Measurements from ENCODE around the gene PLCL2. TPM values are rescaled to one million over a fixed set of nuclear protein-coding genes. Genes with fewer than 3 reads are reported as not detected.

The PLCL2 gene
- total RNA-seq, 1 experiment from 2014 or later = 32.1 TPM

GRCh38 chr3:17087509-17087908, 202.8 kb downstream of the PLCL2 start:
- Histone ChIP-seq H3K79me1 (ENCODE audit: insufficient read depth, low read depth, low read length, poor library complexity, severe bottlenecking) (no peaks in the 10 kb centered on the region), H2AFZ (ENCODE audit: low read length) (no peak overlapping the region), H3K4ac (ENCODE audit: low read depth, low read length) (no peak overlapping the region), H3K9ac (ENCODE audit: extremely low read depth, insufficient read length, low read length) (no peak overlapping the region), H2BK5ac (ENCODE audit: insufficient read length, low read length) (no peak overlapping the region), H3K4me2 (ENCODE audit: insufficient read depth, insufficient read length, low read length) (no peak overlapping the region), H3K18ac (ENCODE audit: insufficient read length, low read depth, low read length) (no peak overlapping the region), H3K79me2 (ENCODE audit: insufficient read depth, low read length) (no peaks in the 10 kb centered on the region), H2BK120ac (ENCODE audit: low read depth, low read length, poor library complexity, severe bottlenecking) (no peak overlapping the region), H4K91ac (ENCODE audit: insufficient read length, low read depth, low read length) (no peak overlapping the region), H3K56ac (ENCODE audit: insufficient read length, low read depth, low read length) (no peak overlapping the region), H2BK12ac (ENCODE audit: insufficient read length, low read depth, low read length) (no peak overlapping the region), H4K20me1 (ENCODE audit: control insufficient read depth, insufficient read depth, insufficient read length) (no peaks in the 10 kb centered on the region), H3K23ac (ENCODE audit: insufficient read length, low read depth, low read length) (no peak overlapping the region), H2BK15ac (ENCODE audit: low read depth, low read length) (no peak overlapping the region), H3K14ac (ENCODE audit: insufficient read depth, low read length) (no peak overlapping the region), H4K8ac (replicated peaks; ENCODE audit: insufficient read length, low read depth, low read length) (no peak overlapping the region), H3T11ph (ENCODE audit: low read length) (no peak overlapping the region), H2AK5ac (ENCODE audit: insufficient read length, low read length) (no peak overlapping the region), H3K9me3 (ENCODE audit: control insufficient read depth, low read depth, low read length) (no peaks in the 10 kb centered on the region), H3K23me2 (ENCODE audit: insufficient read length, low read depth, low read length, poor library complexity, severe bottlenecking) (no peaks in the 10 kb centered on the region), H3K27ac (ENCODE audit: insufficient read length, low read depth, low read length) (no peak overlapping the region), H3K27me3 (ENCODE audit: insufficient read depth, low read length) (no peaks in the 10 kb centered on the region), H2BK20ac (ENCODE audit: low read depth, low read length, poor library complexity, severe bottlenecking) (no peak overlapping the region), H3K4me1 (ENCODE audit: insufficient read depth, low read length) (no peaks in the 10 kb centered on the region), H4K5ac (ENCODE audit: insufficient read length, low read depth, low read length) (no peak overlapping the region)
- H3K27ac Mint-ChIP-seq = peak overlapping the region in 1 of 3 experiments; percentile 41; a peak in 1 of 7 replicates
- WGBS (ENCODE audit: extremely low coverage, insufficient read length, low lambda C conversion rate) = no CpG with 5 or more reads among the region's 4 CpGs
- DNase-seq = no peak
- H3K36me3 Mint-ChIP-seq (ENCODE audit: insufficient read depth in 1 of 3, low read depth in 3 of 3) = peaks cover 1 to 38% (median 29%) of the 10 kb centered on the region in 3 experiments; a peak in 5 of 7 replicates
- H3K27me3 Mint-ChIP-seq (ENCODE audit: low read depth) = no peaks in the 10 kb centered on the region
- no peak for TF ChIP-seq CTCF (conservative IDR thresholded peaks at IDR 0.05)
- peaks cover 38 to 42% of the 10 kb centered on the region in 2 experiments for H3K4me1 Mint-ChIP-seq
- no peak overlapping the region for H3K4me3 Mint-ChIP-seq
- peaks cover 3 to 7% of the 10 kb centered on the region in 2 experiments; a peak in 3 of 5 replicates for H3K9me3 Mint-ChIP-seq
